GM06990 (cell line): Measurements from ENCODE around the gene TANC2.

Experiments used
- DNase-seq: peaks from one replicate; pipeline ENCODE4 v3.0.0-alpha.2; 2011; ENCODE audit not compliant: insufficient read length; ENCODE audit errors: extremely low read depth
- H3K27me3 ChIP-seq: replicated peaks from 2 replicates; pipeline ENCODE4 v1.6.0; 2011; ENCODE audit warnings: low read length; ENCODE audit not compliant: control insufficient read depth, insufficient read depth
- H3K36me3 ChIP-seq: 2 replicates; pipeline ENCODE4 v1.5.1; 2011; ENCODE audit warnings: low read length; ENCODE audit not compliant: control insufficient read depth, insufficient read depth
- H3K4me3 ChIP-seq: replicated peaks from 2 replicates; pipeline ENCODE4 v1.5.1; 2011; ENCODE audit warnings: low read depth, mild to moderate bottlenecking, control low read depth, low read length
- CTCF ChIP-seq: IDR thresholded peaks from 2 replicates; pipeline ENCODE4 v1.5.1; 2011; ENCODE audit warnings: low read length, control low read depth, mild to moderate bottlenecking, inconsistent platforms; ENCODE audit not compliant: insufficient read depth, poor library complexity, severe bottlenecking

Gene TANC2

DNA sequence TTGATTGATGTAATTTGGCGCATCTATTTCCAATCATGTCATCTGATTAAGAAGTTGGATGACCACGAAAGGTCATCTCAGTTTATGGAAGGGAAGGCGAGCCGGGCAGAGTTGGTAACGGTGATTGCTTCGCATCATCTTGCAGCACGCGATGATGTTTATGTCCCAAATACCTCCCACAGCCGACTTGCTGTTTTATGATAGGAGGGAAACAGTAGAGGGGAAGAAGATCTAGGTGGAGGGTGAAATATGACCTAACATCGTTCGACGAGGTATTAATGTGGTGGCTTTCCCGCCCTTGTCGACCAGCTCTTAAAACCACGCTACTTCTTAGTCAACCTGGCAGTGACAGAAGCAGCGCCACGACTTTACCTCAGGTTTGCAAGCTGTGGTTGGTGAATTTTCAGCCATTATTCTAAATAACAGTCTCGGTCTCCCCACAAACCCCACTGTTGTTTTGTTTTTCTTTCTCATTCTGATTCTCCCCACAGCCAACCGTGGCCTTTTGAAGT is 805 bp upstream of the TANC2 start:
- no peaks in the 10 kb centered on the region for H3K36me3 ChIP-seq
- DNase-seq = no peak
- H3K27me3 ChIP-seq = no peaks in the 10 kb centered on the region; the same call in 1 of the 2 replicates
- no peak overlapping the region; the same call in 1 of the 2 replicates for H3K4me3 ChIP-seq
- no peak for TF ChIP-seq CTCF

GRCh38 chr17:62966426-62967204 is 580 bp downstream of the TANC2 start:
- Histone ChIP-seq H3K4me3 (peak overlapping the region; percentile 63), H3K27me3 (no peaks in the 10 kb centered on the region; the same call in 1 of the 2 replicates), H3K36me3 (no peaks in the 10 kb centered on the region)
- no peak for TF ChIP-seq CTCF
- DNase-seq = peak; percentile 6

GRCh38 chr17:62967205-62967529 is 1.1 kb downstream of the TANC2 start:
- Histone ChIP-seq H3K4me3 (peak overlapping the region; percentile 63), H3K36me3 (no peaks in the 10 kb centered on the region), H3K27me3 (no peaks in the 10 kb centered on the region; the same call in 1 of the 2 replicates)
- no peak for DNase-seq
- TF ChIP-seq CTCF = no peak

DNA sequence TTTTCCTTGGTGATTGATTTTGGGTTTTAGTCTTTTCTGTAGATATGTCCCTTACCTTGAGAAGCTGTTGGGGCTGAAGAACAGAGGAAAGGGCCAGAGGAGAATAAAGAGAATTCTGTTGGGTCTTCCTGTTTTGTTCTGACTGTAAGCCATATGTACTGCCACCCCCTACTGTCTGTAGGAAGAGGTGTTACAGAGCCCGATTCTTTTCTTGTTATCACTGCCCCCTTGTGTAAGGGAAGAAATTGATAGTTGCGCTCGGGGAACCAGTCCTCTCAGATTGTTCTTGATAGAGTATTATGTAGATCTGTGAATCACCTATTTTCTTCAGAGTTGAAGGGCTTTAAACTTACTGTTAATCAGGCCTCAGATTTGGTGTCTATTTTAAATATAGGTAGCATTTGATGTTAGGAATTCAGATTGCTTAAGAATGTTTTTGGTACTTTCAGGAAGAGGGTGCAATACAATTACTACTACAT is 2.4 kb downstream of the TANC2 start:
- DNase-seq = peak; percentile 35

GRCh38 chr17:62970610-62971009 is 4.6 kb downstream of the TANC2 start:
- Histone ChIP-seq H3K27me3 (no peaks in the 10 kb centered on the region; the same call in 1 of the 2 replicates), H3K36me3 (no peaks in the 10 kb centered on the region), H3K4me3 (no peak overlapping the region)
- no peak for DNase-seq
- no peak for TF ChIP-seq CTCF

More for the DNA sequence above, 2.4 kb downstream of the TANC2 start:
- H3K27me3 ChIP-seq = no peaks in the 10 kb centered on the region; the same call in 1 of the 2 replicates
- H3K4me3 ChIP-seq = no peak overlapping the region
- no peaks in the 10 kb centered on the region for H3K36me3 ChIP-seq
- peak; percentile 88 for TF ChIP-seq CTCF
